ENCODE results near the gene EREG.

The EREG gene

DNA sequence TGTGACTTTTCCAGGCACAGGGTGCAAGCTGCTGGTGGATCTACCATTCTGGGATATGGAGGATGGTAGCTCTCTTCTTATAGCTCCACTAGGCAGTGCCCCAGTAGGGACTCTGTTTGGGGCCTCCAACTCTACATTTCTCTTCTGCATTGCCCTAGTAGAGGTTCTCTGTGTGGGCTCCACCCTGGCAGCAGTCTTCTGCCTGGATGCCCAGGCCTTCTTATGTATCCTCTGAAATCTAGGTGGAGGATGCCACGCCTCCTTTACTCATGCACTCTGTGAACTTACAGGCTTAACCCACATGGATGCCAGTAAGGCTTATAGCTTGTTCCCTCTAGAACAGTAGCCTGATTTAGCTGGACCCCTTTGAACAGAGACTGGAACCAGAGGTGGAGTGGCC lies 20.9 kb upstream of the EREG start:
- DNase-seq (ENCODE audit: low spot score), result no peak

DNA sequence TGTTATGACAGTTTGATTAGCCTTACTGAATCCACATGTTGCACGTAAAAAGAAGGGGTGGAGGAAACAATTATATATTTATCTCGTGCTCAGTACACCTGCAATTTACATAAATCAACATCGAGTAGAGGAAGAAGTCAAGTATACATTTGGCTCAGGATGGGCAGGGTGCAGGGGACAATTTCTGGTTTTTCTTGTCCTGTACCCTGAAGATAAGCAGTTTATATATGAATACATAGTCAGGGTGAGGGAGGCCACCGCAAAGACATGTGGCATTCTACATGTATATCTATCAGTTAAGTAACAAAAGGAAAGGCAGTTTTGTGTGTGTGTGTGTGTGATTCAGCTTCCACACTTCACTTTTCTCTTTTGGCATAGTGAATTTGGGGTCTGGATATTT lies 11.1 kb upstream of the EREG start:
- no peak for DNase-seq (ENCODE audit: low spot score)

DNA sequence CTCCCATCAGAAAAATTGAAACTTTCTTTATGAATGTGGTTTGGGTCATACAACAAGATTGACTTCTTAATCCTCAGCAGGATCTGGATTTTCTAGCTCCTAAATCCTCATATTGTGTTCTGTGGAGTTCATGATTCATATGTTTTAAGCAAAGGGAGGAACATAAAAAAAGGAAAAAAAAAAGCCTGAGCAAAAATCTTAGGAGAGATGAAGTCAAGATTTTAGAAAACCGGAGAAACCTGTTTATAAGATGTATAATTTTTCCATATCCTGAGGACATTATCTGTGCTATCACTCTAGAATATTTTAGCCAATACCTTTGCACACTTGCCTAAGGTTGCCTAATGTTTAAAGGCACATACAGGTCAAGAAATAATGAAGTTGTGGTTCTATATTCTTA lies 7.0 kb upstream of the EREG start:
- no peak for DNase-seq (ENCODE audit: low spot score)

DNA sequence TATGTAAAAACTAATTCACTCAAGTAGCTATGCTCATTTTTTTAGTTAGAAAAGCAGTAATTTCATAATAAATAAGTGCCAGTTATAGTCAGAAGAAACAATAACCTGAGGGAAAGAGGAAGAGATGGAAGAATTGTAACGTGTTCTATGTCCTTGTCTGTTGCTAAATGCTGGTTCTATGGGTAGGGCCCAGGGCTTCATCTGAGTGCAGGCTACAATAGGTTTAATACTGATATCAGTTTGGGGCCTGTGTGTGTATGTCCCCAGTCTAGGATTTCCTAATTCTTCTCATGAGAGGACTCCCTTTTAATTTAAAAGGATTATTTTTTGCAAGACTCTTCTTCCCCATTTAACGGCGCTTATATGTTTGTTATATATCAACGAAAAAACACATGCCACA lies 3.3 kb upstream of the EREG start:
- DNase-seq (ENCODE audit: low spot score), result no peak

DNA sequence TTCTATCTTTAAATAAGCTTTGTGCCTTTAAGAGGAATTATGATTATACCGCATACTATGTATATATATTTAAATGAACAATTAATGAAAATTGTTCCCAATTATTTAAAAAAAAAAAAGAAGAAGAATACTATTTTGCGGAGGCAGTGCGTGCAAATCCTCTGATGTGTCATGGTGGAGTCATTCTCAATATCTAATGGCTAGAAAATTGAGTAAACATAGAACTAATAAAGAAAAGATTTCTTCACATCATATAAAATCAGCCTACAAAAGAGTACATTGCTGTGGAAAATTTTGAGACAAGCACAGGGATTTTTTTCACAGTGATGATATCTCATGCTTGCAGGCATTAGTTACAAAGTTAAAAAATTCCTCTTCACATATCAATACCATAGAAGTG lies 2.6 kb upstream of the EREG start:
- DNase-seq (ENCODE audit: low spot score), result no peak

DNA sequence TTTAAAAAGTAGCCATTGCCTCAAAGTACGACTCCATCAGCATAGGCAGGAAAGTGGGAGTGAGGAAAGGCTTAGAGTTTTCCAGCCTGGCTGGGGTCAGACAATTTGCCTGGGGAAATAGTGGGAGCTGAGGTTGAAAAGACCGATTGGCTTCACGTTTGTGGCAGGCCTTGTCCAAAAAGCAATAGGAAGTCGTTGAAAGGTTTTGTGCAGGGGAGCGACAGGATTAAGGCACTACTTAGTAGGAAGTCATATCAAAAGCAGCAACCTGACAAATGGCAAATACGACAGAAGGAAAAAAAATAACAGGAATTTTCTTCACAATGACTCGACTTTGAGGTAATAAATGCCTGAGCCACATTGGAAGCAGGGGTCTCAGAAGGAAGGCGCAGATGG lies 691 bp upstream of the EREG start:
- no peak for DNase-seq (ENCODE audit: low spot score)

DNA sequence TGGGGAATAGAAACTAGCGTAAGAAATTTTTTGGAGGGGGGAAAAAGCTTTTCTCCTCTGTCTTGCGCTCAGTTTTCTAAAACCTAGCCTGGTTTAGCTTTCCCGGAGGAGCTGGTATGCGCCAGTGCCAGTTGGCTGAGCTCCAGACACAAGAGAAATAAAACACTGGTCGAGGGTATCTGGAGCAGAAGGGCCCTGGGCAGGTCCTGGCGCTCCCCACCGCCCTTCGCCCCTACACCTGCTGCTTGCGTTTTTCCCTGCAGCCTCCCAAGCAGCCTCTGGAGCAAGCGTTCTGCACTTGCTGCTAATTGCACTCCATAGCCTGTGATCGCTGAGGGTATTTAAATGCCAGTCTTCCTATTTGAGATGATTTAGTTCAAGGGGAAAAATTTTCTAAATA lies 816 bp downstream of the EREG start:
- no peak for DNase-seq (ENCODE audit: low spot score)

DNA sequence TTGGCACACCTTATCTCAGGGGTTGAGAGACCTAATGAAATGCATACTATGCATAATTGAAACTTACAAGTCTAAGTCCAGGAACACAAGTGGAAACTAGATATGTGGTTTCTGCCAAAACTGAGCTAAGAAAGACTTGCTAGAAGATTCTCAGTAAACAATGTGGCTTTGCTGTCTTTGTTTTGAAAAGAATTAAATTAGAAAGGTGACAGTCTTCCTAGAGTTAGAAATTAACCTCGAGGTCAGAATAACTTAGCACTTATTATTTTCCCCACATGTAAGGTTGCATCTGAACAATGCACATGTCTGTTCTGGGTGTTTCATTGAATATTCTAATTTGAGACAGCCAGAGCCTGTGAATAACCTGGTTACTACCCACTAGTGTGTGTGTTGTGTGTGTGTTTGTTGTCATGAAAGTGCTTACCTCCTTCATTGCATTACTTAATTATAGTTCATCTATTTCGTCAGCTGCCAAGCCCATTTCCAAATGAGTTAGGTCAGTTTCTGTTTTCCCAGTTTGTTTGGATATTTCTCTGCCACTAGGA lies 1.5 kb downstream of the EREG start:
- no peak for DNase-seq (ENCODE audit: low spot score)

DNA sequence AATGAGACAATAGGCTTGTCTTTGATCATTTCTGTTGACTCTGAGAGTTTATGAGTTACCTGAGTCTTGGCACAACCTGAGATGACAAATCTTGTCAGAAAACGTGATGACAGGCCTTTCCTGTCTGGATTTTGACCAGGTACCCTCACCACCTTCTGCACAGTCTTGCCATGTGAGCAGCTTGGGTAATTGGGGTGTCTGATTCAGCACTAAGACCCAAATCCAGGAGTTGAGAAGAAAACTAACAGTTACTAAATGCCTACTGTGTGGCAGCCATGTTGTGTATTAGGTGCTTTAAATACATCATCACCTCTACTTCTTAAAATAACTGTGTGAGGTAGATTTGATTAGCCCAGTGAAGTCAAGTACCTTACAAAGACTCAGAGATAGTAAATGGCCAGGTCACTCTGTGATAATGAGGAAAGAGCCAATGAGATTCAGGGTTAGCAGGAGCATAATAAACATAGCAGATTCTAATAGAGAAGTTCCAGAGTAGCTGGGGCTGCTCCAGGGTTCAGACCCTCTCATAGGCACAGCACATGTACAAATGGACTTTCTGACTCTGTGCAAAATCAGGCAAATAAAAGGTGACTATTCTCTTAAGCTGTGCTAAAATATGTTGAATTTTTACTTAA lies 2.8 kb downstream of the EREG start:
- DNase-seq (ENCODE audit: low spot score), result no peak

DNA sequence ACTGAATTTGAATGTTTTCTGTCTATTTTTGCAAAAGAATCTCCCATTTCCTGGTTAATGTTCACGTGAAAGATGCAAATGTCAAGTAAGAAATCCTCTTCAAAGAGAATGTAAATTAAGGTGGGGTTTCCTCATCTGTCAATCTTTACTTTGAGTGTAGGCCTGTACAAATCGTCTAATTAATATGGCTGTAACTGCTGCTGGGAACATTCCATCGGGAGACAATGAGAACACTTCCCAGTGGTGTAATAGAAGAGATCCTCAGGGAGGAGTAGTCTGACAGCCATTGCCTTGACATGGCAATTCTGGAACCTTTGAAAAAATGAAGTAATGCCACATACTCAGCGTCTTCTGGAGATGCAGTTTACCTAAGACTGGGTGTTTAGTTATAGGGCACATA lies 3.7 kb downstream of the EREG start:
- no peak for DNase-seq (ENCODE audit: low spot score)

DNA sequence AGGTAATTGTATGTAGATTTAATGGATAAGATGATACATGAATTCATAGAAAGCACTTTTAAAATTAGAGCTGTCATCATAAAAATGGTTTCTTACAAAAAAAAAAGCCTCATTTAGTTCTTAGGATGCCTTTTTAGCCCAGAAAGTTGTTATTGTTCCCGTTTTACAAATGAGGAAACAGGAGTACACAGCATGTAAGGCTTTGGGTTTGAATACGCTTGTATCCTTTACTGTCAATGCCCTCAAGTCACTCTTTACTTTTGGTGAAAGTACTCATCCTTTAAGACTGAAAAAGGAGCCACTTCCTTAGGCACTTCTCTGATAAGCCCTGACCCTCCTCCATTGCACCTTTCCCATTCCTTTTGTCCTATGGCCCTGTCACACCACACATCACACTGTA lies 4.9 kb downstream of the EREG start:
- DNase-seq (ENCODE audit: low spot score), result no peak

DNA sequence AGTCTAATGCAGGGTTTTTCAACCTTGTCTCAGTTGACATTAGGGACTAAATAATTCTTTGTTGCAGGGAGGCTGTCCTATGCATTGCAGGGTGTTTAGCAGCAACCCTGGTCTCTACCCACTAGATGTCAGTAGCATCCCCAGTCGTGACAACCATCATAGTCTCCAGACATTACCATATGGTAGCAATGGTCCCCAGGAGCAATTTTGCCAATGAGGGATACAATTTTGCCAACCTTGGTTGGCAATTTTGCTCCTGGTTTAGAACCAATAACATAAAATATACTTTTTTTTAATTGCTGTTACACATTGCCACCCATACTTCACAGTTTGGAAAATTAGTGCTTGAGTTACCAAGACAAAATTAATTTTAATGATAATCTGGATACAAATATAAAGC lies 6.0 kb downstream of the EREG start:
- peak; percentile 19 for DNase-seq (ENCODE audit: low spot score)

DNA sequence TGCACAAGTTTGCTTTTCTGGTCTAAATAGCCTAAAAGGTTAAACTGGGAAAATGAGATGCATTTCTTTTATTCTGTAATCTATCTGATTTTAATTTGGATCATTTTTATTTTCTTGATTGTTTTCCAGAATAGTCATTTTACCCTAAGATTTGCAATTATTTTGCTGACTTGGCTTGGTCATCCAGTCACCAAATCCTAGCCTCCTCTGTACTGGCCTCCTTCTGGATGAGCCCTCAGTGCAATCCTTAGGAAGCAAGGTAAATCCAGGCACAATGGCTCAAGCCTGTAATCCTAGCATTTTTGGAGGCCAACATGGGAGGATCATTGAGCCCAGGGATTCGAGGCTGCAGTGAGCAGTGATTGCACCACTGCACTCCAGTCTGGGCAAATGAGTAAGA lies 9.2 kb downstream of the EREG start:
- no peak for DNase-seq (ENCODE audit: low spot score)

DNA sequence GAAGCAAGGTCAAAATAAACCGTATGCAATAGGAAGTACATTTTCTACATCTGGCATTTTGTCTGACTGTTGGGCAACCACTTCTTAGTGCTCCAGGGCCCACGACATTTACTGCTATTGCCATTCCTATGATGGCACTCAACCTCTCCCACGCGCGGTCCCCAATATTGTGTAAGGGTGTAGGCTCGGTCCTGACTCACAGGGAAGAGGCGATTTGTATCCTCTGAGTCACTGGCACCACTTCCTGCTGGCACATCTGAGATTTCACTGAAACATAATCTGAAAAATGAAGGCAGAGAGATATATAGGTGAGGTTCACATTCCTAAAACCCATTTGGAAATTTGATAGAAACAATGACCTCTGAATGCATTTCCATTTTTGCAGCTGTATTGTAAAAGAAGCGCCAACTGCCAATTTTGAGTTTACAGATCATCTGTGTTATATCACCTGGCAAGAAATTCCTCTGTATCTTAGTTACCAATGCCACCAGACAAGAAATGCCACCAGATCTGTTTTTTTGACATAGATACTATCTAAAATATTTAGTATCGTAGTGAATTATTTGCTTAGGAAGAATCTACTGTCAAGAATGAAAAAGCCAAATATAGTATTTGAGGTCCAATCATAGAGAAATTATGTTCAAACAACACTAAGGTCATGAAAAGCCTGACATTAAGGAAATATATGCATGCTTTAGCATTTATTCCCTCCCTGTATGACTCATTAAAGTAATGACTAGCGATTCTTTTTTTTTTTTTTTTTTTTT lies 9.8 kb downstream of the EREG start:
- DNase-seq (ENCODE audit: low spot score), result no peak

DNA sequence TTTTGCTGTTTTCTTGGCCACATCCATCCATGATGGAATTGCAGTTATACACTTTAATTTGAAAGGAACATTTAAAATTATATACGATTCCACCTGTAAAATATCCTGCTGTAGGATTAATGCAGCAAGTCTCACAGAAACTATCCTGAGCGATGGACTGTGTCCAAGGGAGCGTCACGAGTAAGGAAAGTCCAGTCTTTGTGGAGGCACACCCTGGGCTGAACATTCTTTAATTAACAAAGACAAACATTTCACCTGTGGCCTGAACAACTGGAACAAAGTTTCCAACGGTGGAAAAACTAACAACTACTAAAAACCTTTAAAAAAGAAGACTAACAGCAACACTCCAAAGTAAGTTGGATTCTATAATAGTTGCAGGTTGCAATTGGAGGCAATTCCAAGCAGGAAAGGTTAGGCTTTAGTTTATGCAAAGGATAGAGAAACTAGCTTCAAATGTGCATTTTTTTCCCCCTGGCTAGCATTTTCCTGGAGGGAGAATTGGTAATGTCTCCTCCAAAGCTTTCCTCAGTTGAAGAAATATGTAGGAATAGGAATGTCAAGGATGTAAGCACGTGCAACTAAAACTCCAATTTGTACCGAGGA lies 11.0 kb downstream of the EREG start:
- no peak for DNase-seq (ENCODE audit: low spot score)

DNA sequence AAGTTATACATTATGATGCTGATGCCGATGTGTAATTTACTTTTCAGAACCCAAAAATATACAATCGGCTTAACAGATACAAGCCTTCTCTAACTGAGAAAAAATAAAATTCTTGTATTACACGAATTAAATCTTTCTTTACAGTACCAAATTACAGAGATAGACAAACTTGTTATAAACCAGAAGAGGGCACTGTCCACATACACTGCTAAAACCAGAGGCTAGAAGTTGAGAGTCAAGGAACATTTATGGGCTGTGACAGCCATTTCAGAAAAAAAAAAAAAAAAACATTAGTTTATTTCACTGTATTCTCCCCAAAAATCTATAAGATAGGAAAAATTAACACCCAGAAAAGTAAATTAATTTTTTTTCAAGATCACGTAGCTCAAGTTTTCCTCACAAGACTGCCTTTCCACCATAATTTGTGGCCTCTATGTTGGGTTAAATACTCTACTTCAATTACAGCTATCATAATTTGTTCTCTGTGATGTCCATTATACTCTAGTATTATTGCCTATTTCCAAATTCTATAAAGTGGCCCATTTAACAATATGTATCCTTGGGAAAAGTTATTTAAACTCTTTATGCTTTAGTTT lies 12.0 kb downstream of the EREG start:
- DNase-seq (ENCODE audit: low spot score), result peak; percentile 28

DNA sequence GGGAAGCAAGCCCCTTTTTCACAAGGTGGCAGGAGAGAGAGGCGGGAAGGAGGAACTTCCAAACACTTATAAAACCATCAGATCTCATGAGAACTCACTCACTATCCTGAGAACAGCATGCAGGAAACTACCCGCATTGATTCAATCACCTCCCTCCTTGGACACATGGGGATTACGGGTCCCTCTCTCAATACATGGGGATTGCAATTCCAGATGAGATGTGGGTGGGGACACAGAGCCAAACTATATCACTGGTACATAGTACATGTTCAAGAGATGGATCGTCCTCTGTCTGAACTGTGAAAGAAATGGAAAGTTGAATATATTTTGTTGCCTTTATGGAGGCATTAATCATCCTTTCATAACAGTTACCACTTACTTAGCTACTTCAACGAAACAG lies 12.8 kb downstream of the EREG start:
- DNase-seq (ENCODE audit: low spot score), result no peak

DNA sequence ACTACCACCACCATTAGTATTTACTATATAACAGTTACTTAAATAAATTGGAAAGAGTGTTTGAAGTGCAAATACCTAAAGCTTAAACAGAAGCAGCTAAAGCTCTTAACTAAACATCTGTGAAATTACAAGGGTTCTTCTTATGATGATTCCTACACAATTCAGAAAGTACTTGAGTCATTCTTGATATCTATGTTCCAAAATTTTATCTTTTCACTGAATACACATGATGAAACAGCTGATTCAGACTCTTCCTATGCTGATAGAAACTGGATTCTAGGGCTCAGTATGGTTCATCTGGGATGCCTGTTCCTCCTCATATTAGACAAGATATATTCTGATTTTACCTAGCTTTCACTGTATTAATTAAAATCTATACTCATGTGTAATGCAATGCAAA lies 13.6 kb downstream of the EREG start:
- DNase-seq (ENCODE audit: low spot score), result no peak

DNA sequence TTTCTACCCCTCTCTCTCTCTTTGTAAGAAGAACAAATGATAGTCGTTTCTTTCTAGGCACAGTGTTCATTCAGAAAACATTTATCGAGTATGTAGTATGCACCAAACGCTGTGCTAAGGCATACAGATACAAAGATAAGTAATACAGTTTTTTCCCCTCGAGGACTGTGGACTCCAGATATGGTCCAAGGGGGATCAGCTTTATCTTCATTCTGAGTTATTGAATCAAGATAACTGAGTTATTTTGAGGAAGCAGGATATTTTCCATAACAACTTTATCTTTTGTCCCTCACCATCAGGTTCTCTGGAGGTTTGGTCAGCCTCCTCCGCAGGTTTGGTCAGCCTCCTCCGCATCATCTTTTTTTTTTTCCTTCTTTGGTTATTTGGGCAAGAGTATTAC lies 15.0 kb downstream of the EREG start:
- DNase-seq (ENCODE audit: low spot score), result no peak

DNA sequence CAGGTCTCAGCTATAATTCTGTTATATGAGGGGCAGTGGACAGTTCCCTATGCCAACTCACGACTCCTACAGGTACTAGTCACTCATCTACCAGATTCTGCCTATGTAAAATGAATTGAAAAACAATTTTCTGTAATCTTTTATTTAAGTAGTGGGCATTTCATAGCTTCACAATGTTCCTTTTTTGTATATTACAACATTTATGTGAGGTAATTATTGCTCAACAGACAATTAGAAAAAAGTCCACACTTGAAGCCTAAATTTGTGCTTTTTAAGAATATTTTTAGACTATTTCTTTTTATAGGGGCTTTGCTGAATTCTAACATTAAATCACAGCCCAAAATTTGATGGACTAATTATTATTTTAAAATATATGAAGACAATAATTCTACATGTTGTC lies 20.4 kb downstream of the EREG start:
- no peak for DNase-seq (ENCODE audit: low spot score)

DNA sequence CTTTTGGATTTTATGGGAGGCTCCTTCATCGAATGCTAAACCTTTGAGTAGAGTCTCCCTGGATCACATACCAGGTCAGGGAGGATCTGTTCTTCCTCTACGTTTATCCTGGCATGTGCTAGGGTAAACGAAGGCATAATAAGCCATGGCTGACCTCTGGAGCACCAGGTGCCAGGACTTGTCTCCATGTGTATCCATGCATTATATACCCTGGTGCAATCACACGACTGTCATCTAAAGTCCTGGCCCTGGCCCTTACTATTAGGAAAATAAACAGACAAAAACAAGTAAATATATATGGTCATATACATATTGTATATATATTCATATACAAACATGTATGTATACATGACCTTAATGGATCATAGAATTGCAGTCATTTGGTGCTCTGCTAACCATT lies 21.2 kb downstream of the EREG start:
- DNase-seq (ENCODE audit: low spot score), result no peak

DNA sequence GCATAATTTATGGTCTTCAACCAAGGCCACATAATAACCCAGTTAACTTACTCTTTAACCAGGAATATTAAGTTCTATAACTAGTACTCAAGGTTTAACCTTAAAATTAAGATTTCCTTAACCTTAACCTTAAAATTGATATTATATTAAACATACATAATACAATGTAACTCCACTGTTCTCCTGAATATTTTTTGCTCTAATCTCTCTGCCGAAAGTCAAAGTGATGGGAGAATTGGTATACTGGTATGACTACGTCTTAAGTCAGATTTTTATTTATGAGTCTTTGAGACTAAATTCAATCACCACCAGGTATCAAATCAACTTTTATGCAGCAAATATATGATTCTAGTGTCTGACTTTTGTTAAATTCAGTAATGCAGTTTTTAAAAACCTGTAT lies 22.8 kb downstream of the EREG start:
- no peak for DNase-seq (ENCODE audit: low spot score)

DNA sequence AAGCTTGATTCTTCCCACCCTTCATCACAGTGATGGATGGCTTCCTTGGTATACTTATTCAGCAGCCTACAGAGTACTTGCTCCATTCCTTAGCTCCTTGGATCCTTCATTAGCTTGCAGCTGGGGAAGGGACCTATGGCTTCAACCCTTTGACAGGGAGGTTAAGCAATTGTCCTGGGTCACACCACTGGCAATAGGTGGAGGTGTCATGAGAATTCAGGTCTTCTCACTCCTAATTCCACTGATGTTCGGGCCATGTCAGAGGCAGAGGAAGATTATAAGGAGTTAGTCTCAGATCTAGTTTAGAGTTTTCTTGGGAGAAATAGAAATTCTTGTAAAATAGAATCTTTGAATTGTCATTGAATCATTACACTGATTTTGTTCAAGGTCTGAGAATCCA lies 24.5 kb downstream of the EREG start:
- DNase-seq (ENCODE audit: low spot score), result no peak

All from CD4-positive, alpha-beta T cell treated with Interleukin-6 at 100 ng/mL for 8 hours (primary cell).